GM12878 (cell line): ENCODE results near the gene GEMIN5. TPM values are rescaled to one million over a fixed set of nuclear protein-coding genes. Genes with fewer than 3 reads are reported as not detected.
A peak's percentile ranks its signal among the peaks of the same experiment; 100 is the strongest.

ENCODE experiments used
- ATAC-seq: fragments of 200-7000 bp; cut with Tn5 transposase; 3 replicates; pipeline ENCODE4 v1.9.1; 2020; ENCODE audit warnings: mild to moderate bottlenecking, moderate library complexity
- BruUV-seq: library from RNA; stranded (reverse); fragments of 400-500 nt; replicated peaks from 2 replicates; lab custom pipeline; 2021; lab: Mats Ljungman, UMichigan
- CTCF ChIA-PET: fragments of 300-600 bp; sonication (Branson Sonifier 250); formaldehyde crosslinking; extraction: SDS; loops from one replicate; lab custom pipeline; 2021; ENCODE audit warnings: inconsistent platforms; lab: Yijun Ruan, JAX
- POLR2A ChIA-PET: fragments of 350-600 bp; formaldehyde crosslinking; extraction: SDS; loops from one replicate; lab custom pipeline; 2021; ENCODE audit warnings: inconsistent platforms; lab: Charles Lee
- RAD21 ChIA-PET: fragments of 300-600 bp; sonication (Branson Sonifier 250); formaldehyde crosslinking; loops from one replicate; lab custom pipeline; 2023; ENCODE audit warnings: antibody characterized with exemption; ENCODE audit not compliant: unreplicated experiment; lab: Charles Lee
- SMC1A ChIA-PET: fragments of 300-600 bp; sonication (Branson Sonifier 250); formaldehyde crosslinking; loops from one replicate; lab custom pipeline; 2023; ENCODE audit not compliant: unreplicated experiment, uncharacterized antibody; lab: Charles Lee
- DNase-seq: peaks from one replicate; pipeline ENCODE4 v3.0.0-alpha.2; 2011; ENCODE audit warnings: low read depth, low spot score
- FAIRE-seq: peaks from 3 replicates; lab custom pipeline; 2011; peaks lifted over from hg19 to GRCh38; lab: Jason Lieb, UNC
- H2AFZ ChIP-seq: 2 replicates; pipeline ENCODE4 v1.6.0; 2011; ENCODE audit warnings: low read depth, low read length, control low read depth; ENCODE audit not compliant: control insufficient read depth
- H3K27ac ChIP-seq: 2 replicates; pipeline ENCODE4 v1.5.1; 2011; ENCODE audit warnings: control low read depth; ENCODE audit not compliant: control insufficient read depth, insufficient read depth
- H3K27me3 ChIP-seq, 2 experiments: replicated peaks in 1 of 2; 2 replicates each; pipeline versions ENCODE4 v1.6.0 to v1.6.1; 2011; ENCODE audit warnings: low read length in 1 of 2; ENCODE audit not compliant: control insufficient read depth in 2 of 2, insufficient read depth in 2 of 2
- H3K36me3 ChIP-seq, 2 experiments: 2 replicates each; pipeline ENCODE4 v1.5.1; 2011; ENCODE audit warnings: low read length in 1 of 2; ENCODE audit not compliant: control insufficient read depth in 2 of 2, insufficient read depth in 2 of 2
- H3K4me1 ChIP-seq: 2 replicates; pipeline ENCODE4 v1.6.1; 2011; ENCODE audit warnings: mild to moderate bottlenecking, low read length, moderate library complexity, mixed read lengths; ENCODE audit not compliant: control insufficient read depth, insufficient read depth
- H3K4me2 ChIP-seq: 2 replicates; pipeline ENCODE4 v1.6.0; 2011; ENCODE audit warnings: control low read depth; ENCODE audit not compliant: control insufficient read depth, insufficient read depth
- H3K4me3 ChIP-seq: fragments of 200-600 bp; sonication (generic); 2 replicates; pipeline ENCODE4 v1.5.1; 2016
- H3K79me2 ChIP-seq: 2 replicates; pipeline ENCODE4 v1.6.0; 2011; ENCODE audit warnings: low read length; ENCODE audit not compliant: control insufficient read depth, insufficient read depth
- H3K9ac ChIP-seq: 2 replicates; pipeline ENCODE4 v1.8.0; 2011; ENCODE audit warnings: low read length, control low read depth, mixed read lengths; ENCODE audit not compliant: control insufficient read depth, insufficient read depth
- H3K9me3 ChIP-seq: replicated peaks from 3 replicates; pipeline ENCODE4 v1.5.1; 2011; ENCODE audit warnings: mild to moderate bottlenecking, low read length; ENCODE audit not compliant: control insufficient read depth, insufficient read depth
- H4K20me1 ChIP-seq: 2 replicates; pipeline ENCODE4 v1.6.0; 2011; ENCODE audit not compliant: control insufficient read depth, insufficient read depth
- ATF3 ChIP-seq: IDR thresholded peaks from 2 replicates; pipeline ENCODE4 v1.6.1; 2011; ENCODE audit warnings: low read depth, mild to moderate bottlenecking, low read length, moderate library complexity, borderline replicate concordance; ENCODE audit errors: extremely low read depth
- CTCF ChIP-seq, 3 experiments: IDR thresholded peaks in 2 of 3; conservative IDR thresholded peaks in 1 of 3; 2 replicates each; pipeline ENCODE4 v1.5.1; 2011; ENCODE audit warnings: low read depth in 3 of 3, low read length in 3 of 3, mild to moderate bottlenecking in 3 of 3, control low read depth in 2 of 3, moderate library complexity in 2 of 3, inconsistent platforms in 1 of 3, mixed read lengths in 1 of 3; ENCODE audit not compliant: control insufficient read depth in 2 of 3, insufficient read depth in 1 of 3; ENCODE audit errors: extremely low read depth in 1 of 3
- ELK1 ChIP-seq: IDR thresholded peaks from 2 replicates; pipeline ENCODE4 v1.6.1; 2012; ENCODE audit warnings: low read depth, low read length, improper control_type of control experiment
- KDM1A ChIP-seq: fragments of 200-600 bp; sonication (generic); IDR thresholded peaks from 2 replicates; pipeline ENCODE4 v1.6.1; 2016; ENCODE audit warnings: borderline replicate concordance
- MTA3 ChIP-seq: IDR thresholded peaks from 2 replicates; pipeline ENCODE4 v1.6.1; 2012; ENCODE audit warnings: low read length, inconsistent platforms, borderline replicate concordance
- NFIC ChIP-seq: IDR thresholded peaks from 2 replicates; pipeline ENCODE4 v1.6.1; 2012; ENCODE audit warnings: low read depth, mild to moderate bottlenecking, inconsistent platforms, low read length, moderate library complexity
- SIX5 ChIP-seq: IDR thresholded peaks from 2 replicates; pipeline ENCODE4 v1.6.1; 2011; ENCODE audit warnings: mild to moderate bottlenecking, low read depth, low read length, moderate library complexity; ENCODE audit not compliant: severe bottlenecking
- SMAD1 ChIP-seq: fragments of 450-650 bp; IDR thresholded peaks from 2 replicates; pipeline ENCODE4 v1.6.1; 2018; ENCODE audit warnings: mild to moderate bottlenecking, low read depth; ENCODE audit not compliant: partially characterized antibody
- TBL1XR1 ChIP-seq: IDR thresholded peaks from 2 replicates; pipeline ENCODE4 v1.6.1; 2012; ENCODE audit warnings: low read depth, low read length, improper control_type of control experiment
- WGBS: methylation state at CpG from one replicate; pipeline ENCODE4 v1.1.6; 2016; ENCODE audit warnings: low lambda C conversion rate; ENCODE audit not compliant: insufficient replicate concordance, insufficient coverage; ENCODE audit errors: missing lambda C conversion rate; 5-methylcytosine and 5-hydroxymethylcytosine counted together
- in situ Hi-C: fragments of 300-500 bp; cut with MboI; formaldehyde crosslinking; loops from 9 replicates; pipeline ENCODE4 v1.14.3; 2018; ENCODE audit warnings: mixed read lengths
- intact Hi-C: fragments of 100-400 bp; cut with micrococcal nuclease; formaldehyde crosslinking; loops from one replicate; pipeline ENCODE4 v1.14.2; 2022; ENCODE audit not compliant: unreplicated experiment
- polyA plus RNA-seq, 11 experiments: library from polyadenylated mRNA; depleted of rRNA in 4 of 11; unstranded in 6 of 11; stranded (reverse) in 5 of 11; fragments of >200 nt; fragmentation: Nextera tagmentation in 4 of 11; fragmentation: Illumina TruSeq in 1 of 11; extraction: Ambion mirVana in 4 of 11; extraction: Trizol in 1 of 11; gene quantifications; 1 replicate in 1 of 11; 2 replicates in 10 of 11; pipeline versions ENCODE4 v1.2.1 to v1.2.3, GENCODE V29; 2011 to 2016; ENCODE audit warnings: inconsistent platforms in 2 of 11, missing spikeins in 2 of 11, low read depth in 1 of 11
- total RNA-seq, 4 experiments: library from RNA; depleted of rRNA in 3 of 4; stranded (reverse); fragments of >200 nt in 3 of 4; fragmentation: Illumina TruSeq in 1 of 4; extraction: Trizol in 1 of 4; gene quantifications; 2 replicates each; pipeline versions ENCODE4 v1.2.1 to v1.2.3, GENCODE V29; 2013 to 2021

GEMIN5 gene
- total and polyA plus RNA-seq, 10 of the 15 experiments (the other 5 are each of a cell fraction or from before 2014, with no cell fraction given) = 6.3 to 29.8 (median 23.3) TPM

- in situ Hi-C loops = no loop called here
- H2AFZ ChIP-seq = no peak overlapping the region
- H3K27me3 ChIP-seq = no peaks in the 10 kb centered on the region
- H3K9ac ChIP-seq = no peak overlapping the region
- ChIA-PET SMC1A (interaction anchor here (1.7 kb wide), 1 partner anchor 60 kb away, joined by 4 read pairs; no protein-coding TSS in a partner anchor), POLR2A (interaction anchor here (0.7 kb wide), 1 partner anchor 27 kb away, joined by 3 read pairs; no protein-coding TSS in a partner anchor), RAD21 (no interaction called here), CTCF (interaction anchor here (0.6 to 1.5 kb wide), 3 partner anchors 8 to 64 kb away, joined by 5 to 6 read pairs (median 5); no protein-coding TSS in a partner anchor)
- H4K20me1 ChIP-seq = no peaks in the 10 kb centered on the region
- ATAC-seq (no peak), FAIRE-seq (no peak), DNase-seq (no peak)
- no TSS peak for BruUV-seq
- H3K36me3 ChIP-seq = peaks cover 4 to 13% of the 10 kb centered on the region in 2 experiments; a peak in 3 of 4 replicates
- H3K4me1 ChIP-seq = no peaks in the 10 kb centered on the region; the same call in 1 of the 2 replicates
- no peak overlapping the region for H3K27ac ChIP-seq
- H3K79me2 ChIP-seq = no peaks in the 10 kb centered on the region
- WGBS = 99% methylated on average over 5 of the region's 5 CpGs
- intact Hi-C loops = no loop called here
- H3K9me3 ChIP-seq = no peaks in the 10 kb centered on the region
- TF ChIP-seq SIX5 = no peak
- TF ChIP-seq SMAD1 = no peak
- no peak for TF ChIP-seq TBL1XR1
- no peak overlapping the region for H3K4me2 ChIP-seq
- H3K4me3 ChIP-seq = no peak overlapping the region
These were observed 30.9 kb upstream of the GEMIN5 start for GRCh38 chr5:154968953-154969352.

GRCh38 chr5:154967421-154968024 lies 29.5 kb upstream of the GEMIN5 start:
- no peak overlapping the region for H3K9ac ChIP-seq
- H3K9me3 ChIP-seq = no peaks in the 10 kb centered on the region
- 57% methylated on average over 5 of the region's 5 CpGs for WGBS
- no peak overlapping the region for H3K4me2 ChIP-seq
- H3K4me3 ChIP-seq = no peak overlapping the region
- intact Hi-C loops = no loop called here
- H3K27ac ChIP-seq = no peak overlapping the region
- peaks cover 4 to 16% of the 10 kb centered on the region in 2 experiments; a peak in 3 of 4 replicates for H3K36me3 ChIP-seq
- H4K20me1 ChIP-seq = no peaks in the 10 kb centered on the region
- in situ Hi-C loops = no loop called here
- no peaks in the 10 kb centered on the region for H3K79me2 ChIP-seq
- SMC1A ChIA-PET = interaction anchor here (0.6 to 1.7 kb wide), 2 partner anchors 16 to 61 kb away, joined by 3 to 4 read pairs; no protein-coding TSS in a partner anchor
- ATAC-seq (peak; percentile 59), FAIRE-seq (no peak), DNase-seq (no peak)
- no peaks in the 10 kb centered on the region; the same call in 1 of the 2 replicates for H3K4me1 ChIP-seq
- RAD21 ChIA-PET = no interaction called here
- H2AFZ ChIP-seq = no peak overlapping the region
- no TSS peak for BruUV-seq
- CTCF ChIA-PET = interaction anchor here (0.7 to 1.5 kb wide), 8 partner anchors 9 to 315 kb away, joined by 3 to 6 read pairs (median 3); no protein-coding TSS in a partner anchor
- H3K27me3 ChIP-seq = no peaks in the 10 kb centered on the region
- POLR2A ChIA-PET = no interaction called here
- no peak for TF ChIP-seq MTA3
- peak; percentile 42 to 60 (median 50) for TF ChIP-seq CTCF (IDR thresholded peaks at IDR 0.05 in 2 of 3, conservative IDR thresholded peaks at IDR 0.05 in 1 of 3; ENCODE audit: control insufficient read depth in 2 of 3, extremely low read depth in 1 of 3, insufficient read depth in 1 of 3, low read depth in 3 of 3, low read length in 3 of 3)
- TF ChIP-seq NFIC = no peak
- TF ChIP-seq KDM1A = no peak
- no peak for TF ChIP-seq SIX5
- TF ChIP-seq ELK1 = no peak
- no peak for TF ChIP-seq ATF3
